Measurements from ENCODE around the gene NDC80.

- TF ChIP-seq, protein P1, sequence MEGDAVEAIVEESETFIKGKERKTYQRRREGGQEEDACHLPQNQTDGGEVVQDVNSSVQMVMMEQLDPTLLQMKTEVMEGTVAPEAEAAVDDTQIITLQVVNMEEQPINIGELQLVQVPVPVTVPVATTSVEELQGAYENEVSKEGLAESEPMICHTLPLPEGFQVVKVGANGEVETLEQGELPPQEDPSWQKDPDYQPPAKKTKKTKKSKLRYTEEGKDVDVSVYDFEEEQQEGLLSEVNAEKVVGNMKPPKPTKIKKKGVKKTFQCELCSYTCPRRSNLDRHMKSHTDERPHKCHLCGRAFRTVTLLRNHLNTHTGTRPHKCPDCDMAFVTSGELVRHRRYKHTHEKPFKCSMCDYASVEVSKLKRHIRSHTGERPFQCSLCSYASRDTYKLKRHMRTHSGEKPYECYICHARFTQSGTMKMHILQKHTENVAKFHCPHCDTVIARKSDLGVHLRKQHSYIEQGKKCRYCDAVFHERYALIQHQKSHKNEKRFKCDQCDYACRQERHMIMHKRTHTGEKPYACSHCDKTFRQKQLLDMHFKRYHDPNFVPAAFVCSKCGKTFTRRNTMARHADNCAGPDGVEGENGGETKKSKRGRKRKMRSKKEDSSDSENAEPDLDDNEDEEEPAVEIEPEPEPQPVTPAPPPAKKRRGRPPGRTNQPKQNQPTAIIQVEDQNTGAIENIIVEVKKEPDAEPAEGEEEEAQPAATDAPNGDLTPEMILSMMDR (IDR thresholded peaks at IDR 0.05): no peak
- TF ChIP-seq, protein P2, sequence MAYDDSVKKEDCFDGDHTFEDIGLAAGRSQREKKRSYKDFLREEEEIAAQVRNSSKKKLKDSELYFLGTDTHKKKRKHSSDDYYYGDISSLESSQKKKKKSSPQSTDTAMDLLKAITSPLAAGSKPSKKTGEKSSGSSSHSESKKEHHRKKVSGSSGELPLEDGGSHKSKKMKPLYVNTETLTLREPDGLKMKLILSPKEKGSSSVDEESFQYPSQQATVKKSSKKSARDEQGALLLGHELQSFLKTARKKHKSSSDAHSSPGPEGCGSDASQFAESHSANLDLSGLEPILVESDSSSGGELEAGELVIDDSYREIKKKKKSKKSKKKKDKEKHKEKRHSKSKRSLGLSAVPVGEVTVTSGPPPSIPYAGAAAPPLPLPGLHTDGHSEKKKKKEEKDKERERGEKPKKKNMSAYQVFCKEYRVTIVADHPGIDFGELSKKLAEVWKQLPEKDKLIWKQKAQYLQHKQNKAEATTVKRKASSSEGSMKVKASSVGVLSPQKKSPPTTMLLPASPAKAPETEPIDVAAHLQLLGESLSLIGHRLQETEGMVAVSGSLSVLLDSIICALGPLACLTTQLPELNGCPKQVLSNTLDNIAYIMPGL (CRISPR knock-in tag; IDR thresholded peaks at IDR 0.05): peak; percentile 45; the same call in 1 of the 2 replicates
- TF ChIP-seq CREB1 (CRISPR knock-in tag; IDR thresholded peaks at IDR 0.05) (no peak), CBFB (CRISPR knock-in tag; IDR thresholded peaks at IDR 0.05; ENCODE audit: low read depth) (no peak), NFE2L1 (CRISPR knock-in tag; IDR thresholded peaks at IDR 0.05) (no peak), NR1H2 (CRISPR knock-in tag; IDR thresholded peaks at IDR 0.05) (no peak)
- TF ChIP-seq, protein P3, sequence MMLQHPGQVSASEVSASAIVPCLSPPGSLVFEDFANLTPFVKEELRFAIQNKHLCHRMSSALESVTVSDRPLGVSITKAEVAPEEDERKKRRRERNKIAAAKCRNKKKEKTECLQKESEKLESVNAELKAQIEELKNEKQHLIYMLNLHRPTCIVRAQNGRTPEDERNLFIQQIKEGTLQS (CRISPR knock-in tag; conservative IDR thresholded peaks at IDR 0.05): no peak
- TF ChIP-seq, protein P4, sequence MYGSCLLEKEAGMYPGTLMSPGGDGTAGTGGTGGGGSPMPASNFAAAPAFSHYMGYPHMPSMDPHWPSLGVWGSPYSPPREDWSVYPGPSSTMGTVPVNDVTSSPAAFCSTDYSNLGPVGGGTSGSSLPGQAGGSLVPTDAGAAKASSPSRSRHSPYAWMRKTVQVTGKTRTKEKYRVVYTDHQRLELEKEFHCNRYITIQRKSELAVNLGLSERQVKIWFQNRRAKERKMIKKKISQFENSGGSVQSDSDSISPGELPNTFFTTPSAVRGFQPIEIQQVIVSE (CRISPR knock-in tag; IDR thresholded peaks at IDR 0.05; ENCODE audit: borderline replicate concordance): no peak
Observed at GRCh38 chr18:2655178-2655953, 84.0 kb downstream of the NDC80 start, which contains the start of gene SMCHD1.

All from WTC11 (cell line).